SW480 (cell line): ENCODE data around the gene GALE.
"Not testable (repeated sequence)": the region's sequence is repeated elsewhere in the genome, so short reads cannot be mapped to it uniquely, and the experiment has no call there.

ENCODE experiments used
- DNase-seq: peaks from one replicate; pipeline ENCODE4 v3.0.0-alpha.2; 2016; ENCODE audit warnings: low spot score

The GALE gene

DNA sequence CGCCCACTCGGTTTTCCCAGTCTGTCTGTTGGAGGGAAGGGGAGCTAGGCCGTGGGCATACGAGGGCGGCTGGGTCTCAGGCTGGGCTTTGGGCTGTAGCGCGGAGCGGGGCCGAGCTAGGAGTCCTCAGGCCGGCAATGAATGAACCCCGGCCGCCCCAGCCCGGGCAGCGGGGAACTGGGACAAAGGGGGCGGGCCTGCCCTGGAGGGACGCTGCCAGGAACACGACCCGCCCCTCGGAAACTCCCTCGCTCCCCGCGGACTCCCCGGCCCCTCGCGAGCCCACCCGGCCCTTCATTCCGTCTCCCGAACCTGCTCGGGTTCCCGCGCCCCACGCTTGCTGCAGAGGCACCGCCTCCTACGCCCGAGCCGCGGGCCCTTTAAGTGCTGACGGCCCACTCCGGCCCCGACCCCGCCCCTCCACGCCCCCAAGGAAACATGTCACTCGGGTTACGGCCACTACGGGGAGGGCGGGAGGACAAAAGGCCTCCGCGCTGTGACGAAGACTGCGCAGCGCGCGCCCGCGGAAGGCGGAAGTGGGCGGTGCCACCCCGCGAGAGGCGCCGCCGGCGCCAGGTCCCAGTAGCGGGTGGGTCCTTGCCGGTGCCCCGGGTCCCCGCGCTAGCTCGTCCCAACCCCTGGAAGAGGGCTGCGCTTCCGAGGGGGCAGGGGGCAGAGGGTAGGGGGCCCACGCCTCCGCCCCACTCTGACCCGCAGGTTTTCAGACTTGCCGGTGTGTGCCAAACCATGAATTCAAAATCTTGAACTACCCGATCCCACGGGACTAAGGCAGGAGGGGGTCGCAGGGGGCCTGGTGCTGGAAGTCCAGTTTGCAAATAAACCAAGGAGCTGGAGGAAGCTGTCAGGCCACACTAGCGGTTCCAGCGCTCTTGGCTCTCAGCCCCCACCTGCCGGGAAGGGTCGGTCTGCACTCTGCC, at the start of gene GALE:
GALE (minus strand) TSS at position 355 of the 938 bp plus-strand sequence. CDS start 1,747 bp downstream, outside the sequence.
- peak; percentile 94 for DNase-seq

DNA sequence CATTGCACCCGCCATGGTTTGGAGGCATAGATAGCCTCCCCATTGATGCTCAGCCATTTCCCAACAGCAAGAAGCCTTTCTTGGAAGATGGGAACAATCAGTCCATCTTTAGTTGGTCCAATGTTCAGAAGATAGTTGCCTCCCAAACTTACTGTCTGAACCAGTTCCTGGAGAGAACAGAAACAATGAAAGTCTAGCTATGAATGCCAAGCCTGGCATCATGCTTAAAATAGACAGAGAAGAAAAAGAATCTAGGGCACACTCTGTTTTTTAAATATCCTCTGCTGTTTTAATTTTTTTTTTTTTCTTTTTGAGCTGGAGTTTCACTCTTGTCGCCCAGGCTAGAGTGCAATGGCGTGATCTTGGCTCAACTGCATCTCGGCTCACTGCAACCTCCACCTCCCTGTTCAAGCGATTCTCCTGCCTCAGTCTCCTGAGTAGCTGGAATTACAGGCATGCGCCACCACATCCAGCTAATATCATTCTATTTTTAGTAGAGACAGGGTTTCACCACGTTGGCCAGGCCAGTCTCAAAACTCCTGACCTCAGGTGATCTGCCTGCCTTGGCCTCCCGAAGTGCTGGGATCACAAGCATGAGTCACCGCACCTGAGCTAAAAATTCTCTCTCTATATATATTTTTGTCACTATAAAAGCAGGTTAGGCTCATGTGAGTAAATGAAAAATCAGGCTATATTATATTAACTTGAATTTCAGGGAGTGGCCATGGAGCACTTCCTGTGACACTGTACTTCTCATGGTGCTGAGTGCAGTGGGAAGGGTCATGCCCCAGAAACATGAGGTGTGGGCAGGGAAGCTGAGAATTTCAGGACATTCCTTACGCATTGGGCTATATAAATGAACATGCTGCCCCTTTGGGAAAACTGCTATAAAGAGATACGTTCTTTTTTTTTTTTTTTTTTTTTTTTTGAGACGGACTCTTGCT, 48.4 kb upstream of the GALE start:
- DNase-seq, result no peak

DNA sequence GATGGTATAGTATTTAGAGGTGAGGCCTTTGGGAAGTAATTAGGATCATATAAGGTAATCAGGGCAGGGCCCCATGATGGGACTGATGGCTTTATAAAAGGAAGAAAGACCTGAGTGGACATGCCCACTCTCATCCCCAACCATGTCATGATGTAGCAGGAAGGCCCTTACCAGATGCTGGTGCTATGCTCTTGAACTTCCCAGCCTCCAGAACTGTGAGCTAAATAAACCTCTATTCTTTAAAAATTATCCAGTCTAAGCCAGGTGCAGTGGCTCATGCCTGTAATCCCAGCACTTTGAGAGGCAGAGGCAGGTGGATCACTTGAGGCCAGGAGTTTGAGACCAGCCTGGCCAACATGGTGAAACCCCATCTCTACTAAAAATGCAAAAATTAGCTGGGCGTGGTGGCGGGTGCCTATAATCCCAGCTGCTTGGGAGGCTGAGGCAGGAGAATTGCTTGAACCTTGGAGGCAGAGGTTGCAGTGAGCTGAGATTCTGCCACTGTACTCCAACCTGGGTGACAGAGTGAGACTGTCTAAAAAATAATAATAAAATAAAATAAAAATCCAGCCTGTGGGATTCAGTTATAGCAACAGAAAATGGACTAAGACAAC, 47.0 kb upstream of the GALE start:
- DNase-seq, result not testable (repeated sequence)

DNA sequence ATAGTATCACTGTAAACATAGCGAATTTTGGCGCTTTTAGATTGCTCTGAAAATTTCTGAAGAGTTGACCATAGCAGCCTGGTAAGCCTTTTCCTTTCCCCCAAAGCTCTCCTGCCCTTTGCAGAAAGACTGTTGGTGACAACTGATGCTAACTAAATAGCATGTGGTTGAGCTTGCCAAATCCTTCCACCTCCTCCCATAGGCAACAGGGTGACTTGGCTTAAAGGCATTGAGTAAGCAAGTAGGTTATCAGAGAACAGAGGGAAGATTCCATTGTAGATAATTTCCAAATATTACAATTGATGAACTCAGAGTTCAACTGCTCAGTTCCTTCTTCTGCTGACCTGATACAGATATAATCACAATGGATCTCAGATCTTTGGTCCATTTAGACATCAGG, 44.6 kb upstream of the GALE start:
- DNase-seq, result no peak

DNA sequence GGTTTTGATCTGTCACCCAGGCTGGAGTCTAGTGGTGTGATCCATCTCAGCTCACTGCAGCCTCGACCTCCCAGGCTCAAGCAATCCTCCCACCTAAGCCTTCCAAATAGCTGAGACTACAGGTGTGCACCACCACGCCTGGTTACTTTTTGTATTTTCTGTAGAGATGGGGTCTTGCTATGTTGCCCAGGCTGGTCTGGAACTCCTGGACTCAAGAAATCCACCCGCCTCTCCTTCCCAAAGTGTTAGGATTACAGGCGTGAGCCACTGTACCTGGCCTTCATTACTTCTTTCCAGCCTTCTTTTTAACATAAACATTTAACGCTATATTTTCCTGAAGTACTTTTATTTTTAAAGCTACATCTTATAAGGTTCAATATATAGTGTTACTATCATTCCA, 43.1 kb upstream of the GALE start:
- DNase-seq, result no peak

DNA sequence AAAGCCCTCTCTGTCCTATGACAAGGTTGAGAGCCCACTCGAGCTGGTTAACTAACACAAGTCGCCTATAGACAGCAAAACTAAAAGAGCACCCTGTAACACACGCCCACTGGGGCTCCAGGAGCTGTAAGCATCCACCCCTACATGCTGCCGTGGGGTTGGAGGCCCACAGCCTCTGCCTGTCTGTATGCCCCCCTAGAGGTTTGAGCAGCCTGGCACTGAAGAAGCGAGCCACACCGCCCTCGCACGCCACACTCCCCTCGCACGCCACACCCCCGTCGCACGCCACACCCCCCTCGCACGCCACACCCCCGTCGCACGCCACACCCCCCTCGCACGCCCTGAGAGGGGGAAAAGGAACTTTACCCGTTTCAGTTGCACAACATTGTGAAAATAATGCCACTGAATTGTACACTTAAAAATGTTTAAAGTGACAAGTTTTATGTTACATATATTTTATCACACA, 37.9 kb upstream of the GALE start:
- peak; percentile 53 for DNase-seq

DNA sequence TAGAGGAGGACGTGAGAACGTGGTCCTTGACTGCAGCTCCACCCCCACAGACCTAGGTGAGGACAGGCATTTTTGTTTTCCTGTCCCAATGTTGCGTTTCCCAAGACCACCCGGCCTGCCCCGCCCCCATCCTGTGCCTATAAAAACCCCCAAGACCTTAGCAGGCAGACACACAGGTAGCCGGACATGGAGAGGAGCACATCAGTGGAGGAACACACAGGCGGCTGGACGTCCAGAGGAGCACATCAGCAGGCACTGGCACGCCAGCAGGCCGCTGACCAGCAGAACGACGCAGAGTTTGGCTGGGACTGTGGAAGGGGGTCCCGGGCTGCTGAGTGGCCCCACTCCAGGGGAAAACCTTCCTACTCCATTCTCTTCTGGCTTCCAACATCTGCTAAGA, 37.4 kb upstream of the GALE start:
- DNase-seq, result no peak

DNA sequence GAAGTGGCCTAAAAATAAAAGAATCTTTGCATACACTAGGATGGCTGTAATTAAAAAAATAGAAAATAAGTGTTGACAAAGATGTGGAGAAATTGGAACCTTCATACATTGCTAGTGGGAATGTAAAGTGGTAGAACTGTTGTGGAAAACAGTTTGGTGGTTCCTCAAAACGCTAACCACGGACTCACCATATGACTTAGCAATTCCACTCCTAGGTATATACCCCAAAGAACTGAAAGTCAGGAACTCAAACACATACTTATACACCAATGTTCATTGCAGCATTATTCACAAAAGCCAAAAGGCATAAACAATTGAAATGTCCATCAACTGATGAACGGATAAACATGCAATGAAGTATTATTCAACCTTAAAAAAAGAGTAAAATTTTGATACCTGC, 35.5 kb upstream of the GALE start:
- DNase-seq, result no peak

DNA sequence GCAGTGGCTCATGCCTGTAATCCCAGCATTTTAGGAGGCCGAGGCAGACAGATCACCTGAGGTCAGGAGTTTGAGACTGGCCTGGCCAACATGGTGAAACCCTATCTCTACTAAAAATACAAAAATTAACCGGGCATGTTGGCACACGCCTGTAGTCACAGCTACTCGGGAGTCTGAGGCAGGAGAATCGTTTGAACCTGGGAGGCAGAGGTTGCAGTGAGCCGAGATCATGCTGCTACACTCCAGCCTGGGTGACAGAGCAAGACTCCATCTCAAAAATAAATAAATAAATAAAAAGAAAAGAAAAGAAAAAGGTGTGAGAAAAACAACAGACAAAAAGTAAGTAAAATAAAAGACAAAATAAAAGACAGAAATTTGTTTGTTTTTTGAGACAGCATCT, 33.6 kb upstream of the GALE start:
- not testable (repeated sequence) for DNase-seq

DNA sequence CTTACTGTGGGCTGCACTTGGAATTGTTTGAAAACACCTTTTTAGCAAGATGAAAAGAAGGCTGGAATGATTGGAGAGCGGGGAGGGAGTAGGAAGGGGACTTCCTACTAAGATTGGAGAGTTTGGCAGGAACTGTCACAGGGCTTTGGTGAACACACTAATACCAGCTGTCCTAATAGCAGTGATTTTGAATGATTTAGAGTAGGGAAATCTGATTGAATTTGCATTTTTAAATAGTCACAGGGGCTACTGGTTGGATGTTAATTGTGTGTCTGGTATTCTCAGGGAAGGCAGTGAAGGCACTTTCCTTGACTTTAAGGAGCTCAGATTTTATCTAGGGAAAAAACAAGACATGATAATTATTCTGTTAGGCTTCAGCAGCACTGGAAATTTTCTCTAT, 27.2 kb upstream of the GALE start:
- DNase-seq, result no peak

DNA sequence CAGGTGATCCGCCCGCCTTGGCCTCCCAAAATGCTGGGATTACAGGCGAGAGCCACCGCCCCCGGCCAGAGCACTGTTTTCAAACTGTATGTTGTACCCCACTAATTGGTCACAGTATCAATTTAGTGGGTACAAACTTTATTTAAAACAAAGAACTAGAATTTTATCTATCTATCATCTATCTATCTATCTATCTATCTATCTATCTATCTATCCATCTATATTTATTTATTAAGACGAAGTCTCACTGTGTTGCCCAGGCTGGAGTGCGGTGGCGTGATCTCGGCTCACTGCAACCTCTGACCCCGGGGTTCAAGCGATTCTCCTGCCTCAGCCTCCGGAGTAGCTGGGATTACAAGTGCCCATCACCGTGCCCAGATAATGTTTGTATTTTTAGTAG, 26.0 kb upstream of the GALE start:
- not testable (repeated sequence) for DNase-seq

DNA sequence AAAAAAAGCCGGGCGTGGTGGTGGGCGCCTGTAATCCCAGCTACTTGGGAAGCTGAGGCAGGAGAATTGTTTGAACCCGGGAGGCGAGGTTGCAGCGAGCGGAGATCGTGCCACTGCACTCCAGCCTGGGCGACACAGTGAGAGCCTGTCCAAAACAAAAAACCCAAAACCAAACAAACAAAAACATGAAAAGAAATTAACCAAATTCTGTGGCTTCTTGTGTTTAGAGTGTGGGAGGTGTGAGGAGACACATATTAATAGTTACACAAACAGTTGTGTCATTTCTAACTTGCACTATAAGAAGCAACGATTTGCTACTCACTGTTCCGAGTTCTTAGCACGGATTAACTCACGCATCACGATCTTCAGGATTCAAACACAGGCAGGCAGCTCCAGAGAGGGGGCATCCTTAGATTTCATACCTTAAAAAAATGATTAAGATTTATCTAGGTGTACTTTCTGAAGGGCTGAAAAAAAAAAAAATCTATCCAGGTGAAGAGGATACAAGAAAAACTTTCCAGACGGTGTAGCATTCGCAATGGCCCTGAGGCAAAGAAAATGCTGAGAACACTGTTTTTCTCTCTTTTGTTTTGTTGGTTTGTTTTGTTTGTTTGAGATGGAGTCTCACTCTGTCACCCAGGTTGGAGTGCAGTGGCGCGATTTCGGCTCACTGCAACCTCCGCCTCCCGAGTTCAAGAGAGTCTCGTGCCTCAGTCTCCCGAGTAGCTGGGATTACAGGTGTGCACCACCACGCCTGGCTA, 25.4 kb upstream of the GALE start:
- no peak for DNase-seq

DNA sequence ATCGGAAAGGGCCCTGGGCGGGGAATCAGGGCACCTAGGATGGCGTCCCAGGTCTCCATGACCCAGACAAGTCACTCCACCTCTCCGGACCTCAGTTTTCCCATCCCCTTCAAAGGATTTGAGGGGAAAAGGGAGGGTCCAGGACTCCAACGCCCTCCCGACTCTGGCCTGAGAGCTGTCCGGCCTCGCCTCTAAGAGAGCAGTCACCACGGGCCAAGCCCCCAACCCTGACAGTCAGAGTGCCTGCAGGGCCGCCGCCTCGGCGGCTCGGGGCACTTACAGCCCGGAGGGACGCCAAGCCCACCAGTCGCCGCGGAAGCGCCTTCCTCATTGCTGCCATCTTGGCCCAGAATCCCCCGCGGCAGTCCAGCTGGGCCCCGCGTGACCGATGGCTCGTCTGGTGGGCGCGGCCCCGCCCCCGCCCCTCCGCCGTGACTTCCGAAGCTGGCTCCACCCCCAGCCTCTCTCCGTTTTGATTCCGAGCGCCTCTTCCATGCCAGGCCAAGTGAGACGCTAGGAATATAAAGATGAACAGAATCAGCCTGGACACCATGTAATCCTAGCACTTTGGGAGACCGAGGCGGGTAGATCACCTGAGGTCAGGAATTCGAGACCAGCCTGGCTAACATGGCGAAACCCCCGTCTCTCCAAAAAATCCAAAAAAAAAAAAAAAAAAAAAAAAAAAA, 24.7 kb upstream of the GALE start, which contains the start of gene HMGCL:
HMGCL (minus strand) TSS at position 354 of the 686 bp plus-strand sequence; CDS start at position 340, 14 bp downstream.
- DNase-seq, result peak; percentile 86

DNA sequence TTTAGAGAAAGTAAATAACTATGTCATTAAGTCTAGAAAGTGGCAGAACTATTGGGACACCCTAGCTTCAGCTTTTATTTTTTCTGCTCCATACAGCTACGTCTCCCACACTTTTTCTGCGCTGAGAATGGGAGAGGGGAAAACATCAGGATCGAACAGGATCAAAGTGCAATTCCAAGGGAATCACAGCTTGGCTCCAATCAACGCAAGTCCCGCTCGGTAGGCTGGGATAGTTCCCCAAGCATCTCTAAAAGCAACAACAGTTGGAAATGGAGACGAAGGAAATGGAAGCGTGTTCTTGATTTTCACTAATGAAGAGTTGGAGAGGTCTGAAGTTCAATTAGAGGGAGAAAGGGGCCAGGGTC, 24.1 kb upstream of the GALE start:
- DNase-seq, result no peak

DNA sequence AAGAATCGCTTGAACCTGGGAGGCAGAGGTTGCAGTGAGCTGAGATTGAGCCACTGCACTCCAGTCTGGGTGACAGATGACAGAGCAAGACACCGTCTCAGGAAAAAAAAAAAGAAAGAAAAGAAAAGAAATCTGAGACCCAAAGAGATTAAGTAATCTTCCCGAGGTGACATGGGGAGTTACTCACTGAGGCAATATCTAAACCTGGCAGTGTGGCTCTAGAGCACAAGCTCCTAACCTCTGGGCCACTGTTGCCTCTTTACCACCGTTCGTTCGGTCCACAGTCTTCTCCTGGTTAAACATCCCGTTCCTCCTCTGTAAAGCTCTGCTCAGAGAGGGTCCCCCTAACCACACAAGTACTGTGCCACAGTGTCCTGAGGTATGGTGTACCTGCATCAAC, 23.2 kb upstream of the GALE start:
- DNase-seq, result no peak

DNA sequence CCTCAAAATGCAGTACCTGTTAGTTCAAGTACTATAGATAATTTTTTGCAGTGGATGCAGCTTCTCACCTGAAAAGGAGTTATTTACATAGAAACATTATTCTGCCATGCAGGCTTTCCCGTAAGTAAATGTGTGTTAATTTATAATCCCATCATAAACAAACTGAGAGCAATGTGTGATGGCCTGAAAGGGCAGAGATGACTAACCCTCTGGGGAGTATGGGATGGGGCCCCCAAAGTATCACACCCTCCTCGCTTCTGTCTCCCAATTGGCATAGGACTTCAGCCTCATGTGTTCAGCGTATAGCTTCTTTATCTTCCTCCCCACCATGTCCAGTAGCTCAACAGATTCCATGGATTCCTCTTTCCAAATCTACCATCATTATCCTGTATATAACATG, 17.1 kb upstream of the GALE start:
- no peak for DNase-seq

DNA sequence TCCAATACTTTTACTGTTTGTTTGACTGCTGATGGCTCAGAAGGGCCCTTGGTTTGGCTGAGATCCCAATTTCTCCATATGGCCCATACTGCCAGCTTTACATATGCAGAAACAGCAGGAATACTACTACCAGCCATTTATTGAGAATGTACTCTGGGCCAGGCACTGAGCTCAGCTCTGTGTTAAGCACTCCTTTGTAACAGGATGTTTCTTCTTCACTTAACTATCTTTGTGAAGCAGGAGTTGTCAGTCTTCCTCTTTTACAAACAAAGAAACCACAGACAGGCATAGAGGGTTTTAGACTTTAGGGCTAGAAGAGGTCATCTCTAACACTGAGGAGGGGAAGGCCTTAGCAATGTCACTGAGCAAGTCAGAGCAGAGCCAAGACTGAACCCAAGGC, 16.4 kb upstream of the GALE start:
- no peak for DNase-seq

DNA sequence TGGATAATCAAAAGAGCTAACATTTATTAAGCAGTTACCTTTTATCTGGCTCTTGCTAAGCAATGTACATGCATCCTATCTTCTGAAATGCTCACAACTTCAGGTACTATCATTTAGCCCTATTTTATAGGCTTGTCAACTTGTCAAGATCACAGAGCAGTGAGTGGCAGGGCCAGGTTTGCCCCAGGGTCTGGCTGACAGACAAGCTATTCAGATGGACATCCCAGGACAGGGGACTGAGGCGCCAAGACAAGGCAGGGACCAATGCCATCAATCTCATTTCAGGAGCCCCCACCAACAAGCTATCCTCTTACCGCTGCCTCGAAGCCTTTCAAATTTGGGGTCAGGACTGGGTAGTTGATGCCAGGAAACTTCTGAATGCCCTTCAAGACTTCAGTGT, 15.8 kb upstream of the GALE start:
- DNase-seq, result no peak

DNA sequence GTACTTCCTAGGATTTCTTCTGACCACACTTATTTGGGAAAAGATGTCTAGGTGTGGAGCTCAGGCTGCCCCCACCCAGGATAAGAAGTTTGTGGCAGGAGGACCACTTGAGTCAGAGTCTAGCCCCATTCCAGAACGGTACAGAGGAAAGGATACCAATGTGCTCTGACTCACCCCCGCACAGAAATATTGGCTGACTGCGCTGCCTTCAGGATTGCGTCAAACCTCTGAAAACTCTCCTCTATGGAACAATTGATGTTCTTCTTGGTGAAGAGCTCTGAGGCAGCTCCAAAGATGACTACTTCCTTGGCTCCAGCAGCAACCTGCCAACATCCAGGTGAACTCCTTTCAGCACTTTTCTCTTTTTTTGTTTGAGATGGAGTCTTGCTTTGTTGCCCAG, 13.5 kb upstream of the GALE start:
- no peak for DNase-seq

DNA sequence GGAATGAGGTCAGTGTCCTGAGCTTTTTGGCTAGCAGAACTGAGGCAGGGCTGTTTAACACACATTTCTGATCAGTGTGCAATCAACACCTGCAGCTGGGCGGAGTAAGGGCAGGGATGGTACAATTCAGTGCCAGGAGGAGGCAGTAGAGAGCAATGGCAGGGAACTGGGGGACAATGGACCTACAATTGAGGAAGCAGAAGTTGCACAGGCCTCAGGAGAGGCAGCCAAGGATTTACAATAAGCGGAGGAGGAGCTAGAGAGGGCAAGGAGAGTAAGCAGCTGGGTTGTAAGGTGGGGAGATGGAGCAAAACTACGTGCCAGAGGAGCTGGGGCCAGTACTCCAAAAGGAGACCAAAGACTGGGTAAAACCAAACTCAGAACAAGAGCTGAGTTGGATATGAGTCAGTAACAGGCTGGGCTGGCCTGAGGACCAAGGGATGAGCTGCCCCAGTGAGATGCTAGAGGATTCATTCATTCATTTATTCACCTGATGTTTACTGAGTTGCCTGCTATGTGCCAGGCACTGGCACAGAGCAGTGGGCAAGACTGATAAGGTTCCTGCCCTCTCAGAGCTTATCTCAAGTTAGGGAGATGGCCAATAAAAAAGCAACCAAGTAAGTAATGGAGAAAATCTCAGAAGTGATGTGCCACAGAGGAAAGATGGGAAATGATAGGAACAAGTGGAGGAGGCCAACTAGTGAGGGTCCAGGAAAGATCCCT, 10.4 kb upstream of the GALE start:
- DNase-seq, result no peak
